Measurements from ENCODE around the gene TIMMDC1. TPM values are rescaled to one million over a fixed set of nuclear protein-coding genes. Genes with fewer than 3 reads are reported as not detected.

The TIMMDC1 gene
- total RNA-seq, 1 experiment from 2014 or later, result 121 TPM

GRCh38 chr3:119468041-119468440 is 30.3 kb upstream of the TIMMDC1 start (continued):
- TF ChIP-seq, protein P1, sequence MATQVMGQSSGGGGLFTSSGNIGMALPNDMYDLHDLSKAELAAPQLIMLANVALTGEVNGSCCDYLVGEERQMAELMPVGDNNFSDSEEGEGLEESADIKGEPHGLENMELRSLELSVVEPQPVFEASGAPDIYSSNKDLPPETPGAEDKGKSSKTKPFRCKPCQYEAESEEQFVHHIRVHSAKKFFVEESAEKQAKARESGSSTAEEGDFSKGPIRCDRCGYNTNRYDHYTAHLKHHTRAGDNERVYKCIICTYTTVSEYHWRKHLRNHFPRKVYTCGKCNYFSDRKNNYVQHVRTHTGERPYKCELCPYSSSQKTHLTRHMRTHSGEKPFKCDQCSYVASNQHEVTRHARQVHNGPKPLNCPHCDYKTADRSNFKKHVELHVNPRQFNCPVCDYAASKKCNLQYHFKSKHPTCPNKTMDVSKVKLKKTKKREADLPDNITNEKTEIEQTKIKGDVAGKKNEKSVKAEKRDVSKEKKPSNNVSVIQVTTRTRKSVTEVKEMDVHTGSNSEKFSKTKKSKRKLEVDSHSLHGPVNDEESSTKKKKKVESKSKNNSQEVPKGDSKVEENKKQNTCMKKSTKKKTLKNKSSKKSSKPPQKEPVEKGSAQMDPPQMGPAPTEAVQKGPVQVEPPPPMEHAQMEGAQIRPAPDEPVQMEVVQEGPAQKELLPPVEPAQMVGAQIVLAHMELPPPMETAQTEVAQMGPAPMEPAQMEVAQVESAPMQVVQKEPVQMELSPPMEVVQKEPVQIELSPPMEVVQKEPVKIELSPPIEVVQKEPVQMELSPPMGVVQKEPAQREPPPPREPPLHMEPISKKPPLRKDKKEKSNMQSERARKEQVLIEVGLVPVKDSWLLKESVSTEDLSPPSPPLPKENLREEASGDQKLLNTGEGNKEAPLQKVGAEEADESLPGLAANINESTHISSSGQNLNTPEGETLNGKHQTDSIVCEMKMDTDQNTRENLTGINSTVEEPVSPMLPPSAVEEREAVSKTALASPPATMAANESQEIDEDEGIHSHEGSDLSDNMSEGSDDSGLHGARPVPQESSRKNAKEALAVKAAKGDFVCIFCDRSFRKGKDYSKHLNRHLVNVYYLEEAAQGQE (IDR thresholded peaks at IDR 0.05; ENCODE audit: low read depth), result no peak
- TF ChIP-seq POLR2A (IDR thresholded peaks at IDR 0.05; ENCODE audit: borderline replicate concordance, extremely low read depth, insufficient read depth, insufficient read length), result no peak
- no peak for TF ChIP-seq SRF (IDR thresholded peaks at IDR 0.05; ENCODE audit: low read depth)

GRCh38 chr3:119469418-119470189 is 28.7 kb upstream of the TIMMDC1 start:
- H3K9ac ChIP-seq (ENCODE audit: low read length), result peak overlapping the region; percentile 73
- RAD21 ChIA-PET (ENCODE audit: low non-redundant PET in 1 of 2, low total read pairs in 2 of 2, uncharacterized antibody in 2 of 2, unreplicated experiment in 2 of 2), result interaction anchor here in 1 of 2 experiments (1.0 kb wide), 1 partner anchor 226 kb away, joined by 4 read pairs; no protein-coding TSS in a partner anchor
- H3K9me3 ChIP-seq (ENCODE audit: control insufficient read depth in 1 of 2, insufficient read depth in 1 of 2, low read depth in 1 of 2, low read length in 2 of 2), result no peaks in the 10 kb centered on the region
- peak overlapping the region; percentile 67; the same call in 1 of the 2 replicates for H3K27ac ChIP-seq (ENCODE audit: low read depth, low read length)
- H3K4me2 ChIP-seq (ENCODE audit: low read length), result peak overlapping the region; percentile 80
- CTCF ChIA-PET, result interaction anchor here (1.0 to 1.1 kb wide), 2 partner anchors 21 to 29 kb away, joined by 3 read pairs; partner anchors contain the start of gene TIMMDC1
- peak overlapping the region; percentile 73 to 80 for H3K4me3 ChIP-seq (replicated peaks in 1 of 2; ENCODE audit: low read depth in 1 of 2, low read length in 2 of 2)
- H4K20me1 ChIP-seq (ENCODE audit: insufficient read depth), result no peaks in the 10 kb centered on the region
- H3K27me3 ChIP-seq (ENCODE audit: insufficient read depth, low read length), result no peaks in the 10 kb centered on the region
- no peaks in the 10 kb centered on the region for H3K79me2 ChIP-seq (ENCODE audit: insufficient read depth, low read length)
- H3K4me1 ChIP-seq (ENCODE audit: control insufficient read depth in 1 of 2, insufficient read depth in 2 of 2, low read length in 2 of 2), result peaks cover 10 to 17% of the 10 kb centered on the region in 2 experiments; a peak in 3 of 4 replicates
- no peaks in the 10 kb centered on the region; a peak in 1 of 4 replicates for H3K36me3 ChIP-seq (ENCODE audit: control insufficient read depth in 1 of 2, insufficient read depth in 2 of 2, low read length in 2 of 2)
- no peak for ATAC-seq
- POLR2A ChIA-PET, result interaction anchor here (1.0 kb wide), 1 partner anchor 147 kb away, joined by 3 read pairs; no protein-coding TSS in a partner anchor
- BruUV-seq (replicated peaks), result no TSS peak
- TF ChIP-seq ZNF274 (IDR thresholded peaks at IDR 0.05; ENCODE audit: low read depth, low read length) (no peak), SP1 (IDR thresholded peaks at IDR 0.05; ENCODE audit: low read depth) (0 out of 2 replicates have a peak, but pooled peaks have one; percentile 3)
- no peak for DNase-seq (ENCODE audit: low read depth, low spot score)
- H2AFZ ChIP-seq (ENCODE audit: low read depth, low read length, poor library complexity, severe bottlenecking), result peak overlapping the region; percentile 92
- intact Hi-C loops (cut with micrococcal nuclease), result loop anchor here (2.0 to 10.0 kb wide), 3 partner anchors 29 to 625 kb away; partner anchors contain the start of genes COX17, GSK3B and TIMMDC1
- H3K9me2 ChIP-seq (ENCODE audit: insufficient read depth), result no peaks in the 10 kb centered on the region
